K562 (cell line): ENCODE measurements around the gene HSBP1L1. TPM values are rescaled to one million over a fixed set of nuclear protein-coding genes. Genes with fewer than 3 reads are reported as not detected.

Experiments
- ATAC-seq: fragments of 200-7000 bp; cut with Tn5 transposase; 3 replicates; pipeline ENCODE4 v1.9.1; 2020; ENCODE audit warnings: moderate library complexity
- BruUV-seq: library from RNA; stranded (reverse); fragments of 400-500 nt; replicated peaks from 2 replicates; lab custom pipeline; 2021; lab: Mats Ljungman, UMichigan
- CTCF ChIA-PET: fragments of 300-600 bp; formaldehyde crosslinking; extraction: SDS; loops from one replicate; lab custom pipeline; 2021; ENCODE audit warnings: low intra/inter-chr PET ratio; lab: Yijun Ruan, JAX
- POLR2A ChIA-PET: fragments of 300-600, 350-650 bp; sonication (Branson Sonifier 250); formaldehyde crosslinking; extraction: SDS; loops from one replicate; lab custom pipeline; 2021; ENCODE audit warnings: antibody characterized with exemption, inconsistent platforms; lab: Yijun Ruan, JAX
- DNase-seq, 4 experiments: peaks; one replicate each; pipeline versions ENCODE4 v3.0.0 to v3.0.0-alpha.2; 2011 to 2018; ENCODE audit warnings: low spot score in 3 of 4, mixed read lengths in 3 of 4; ENCODE audit errors: extremely low read depth in 1 of 4
- FAIRE-seq: peaks from 2 replicates; lab custom pipeline; 2011; peaks lifted over from hg19 to GRCh38; lab: Jason Lieb, UNC
- H2AFZ ChIP-seq: 2 replicates; pipeline ENCODE4 v1.6.0; 2011; ENCODE audit warnings: low read depth, low read length, control low read depth, inconsistent platforms
- H3K27ac ChIP-seq: fragments of 200-600 bp; 3 replicates; pipeline ENCODE4 v1.8.0; 2011; ENCODE audit warnings: low read depth, mild to moderate bottlenecking, control low read depth, inconsistent platforms, low read length, moderate library complexity, mixed read lengths; ENCODE audit errors: extremely low read depth
- H3K27me3 ChIP-seq, 2 experiments: fragments of 300-600 bp in 1 of 2; 2 replicates in 1 of 2; 3 replicates in 1 of 2; pipeline versions ENCODE4 v1.6.0 to v1.8.0; 2011; ENCODE audit warnings: inconsistent platforms in 2 of 2, low read length in 2 of 2, mild to moderate bottlenecking in 1 of 2, mixed read lengths in 1 of 2, moderate library complexity in 1 of 2; ENCODE audit not compliant: control insufficient read depth in 2 of 2, insufficient read depth in 2 of 2
- H3K36me3 ChIP-seq: fragments of 300-600 bp; 3 replicates; pipeline ENCODE4 v1.8.0; 2011; ENCODE audit warnings: mild to moderate bottlenecking, low read length, inconsistent platforms; ENCODE audit not compliant: control insufficient read depth, insufficient read depth
- H3K4me1 ChIP-seq, 2 experiments: fragments of 200-600 bp in 1 of 2; replicated peaks in 1 of 2; 2 replicates in 1 of 2; 3 replicates in 1 of 2; pipeline versions ENCODE4 v1.5.1 to v1.8.0; 2011; ENCODE audit warnings: inconsistent platforms in 2 of 2, low read length in 2 of 2, mild to moderate bottlenecking in 1 of 2, mixed read lengths in 1 of 2, moderate library complexity in 1 of 2; ENCODE audit not compliant: control insufficient read depth in 2 of 2, insufficient read depth in 2 of 2
- H3K4me2 ChIP-seq: 2 replicates; pipeline ENCODE4 v1.6.1; 2011; ENCODE audit warnings: low read length, control low read depth, inconsistent platforms, mixed read lengths; ENCODE audit not compliant: insufficient read depth
- H3K4me3 ChIP-seq: fragments of 200-600 bp; sonication (generic), shearing (Covaris generic); 2 replicates; pipeline ENCODE4 v1.5.1; 2016; ENCODE audit warnings: control low read depth, inconsistent platforms
- H3K79me2 ChIP-seq: fragments of 200-600 bp; 3 replicates; pipeline ENCODE4 v1.8.0; 2011; ENCODE audit warnings: low read length, inconsistent platforms; ENCODE audit not compliant: control insufficient read depth, insufficient read depth
- H3K9ac ChIP-seq, 2 experiments: 2 replicates each; pipeline versions ENCODE4 v1.6.0 to v1.6.1; 2011; ENCODE audit warnings: low read depth in 2 of 2, low read length in 2 of 2, control low read depth in 1 of 2, inconsistent platforms in 1 of 2, mild to moderate bottlenecking in 1 of 2, mixed read lengths in 1 of 2; ENCODE audit not compliant: insufficient read depth in 1 of 2
- H3K9me1 ChIP-seq: one replicate; pipeline ENCODE4 v1.6.0; 2011; ENCODE audit warnings: inconsistent platforms, mild to moderate bottlenecking, low read length, moderate library complexity; ENCODE audit not compliant: control insufficient read depth, insufficient read depth
- H3K9me3 ChIP-seq: replicated peaks from 2 replicates; pipeline ENCODE4 v1.5.1; 2011; ENCODE audit warnings: low read depth, low read length, inconsistent platforms; ENCODE audit not compliant: control insufficient read depth, insufficient read depth
- H4K20me1 ChIP-seq: replicated peaks from 2 replicates; pipeline ENCODE4 v1.6.1; 2011; ENCODE audit warnings: low read length, inconsistent platforms, mixed read lengths; ENCODE audit not compliant: control insufficient read depth, insufficient read depth
- DPF2 ChIP-seq: fragments of 450-650 bp; IDR thresholded peaks from 2 replicates; pipeline ENCODE4 v1.6.1; 2016
- NR2C2 ChIP-seq, 2 experiments: fragments of 200-800 bp in 1 of 2; sonication (Bioruptor generic) in 1 of 2; sonication (generic) in 1 of 2; formaldehyde crosslinking in 1 of 2; IDR thresholded peaks; 2 replicates each; pipeline versions ENCODE4 v1.6.1 to v1.8.0; 2016 to 2022; ENCODE audit warnings: mild to moderate bottlenecking in 1 of 2, missing compliant biosample characterization in 1 of 2, missing genetic modification characterization in 1 of 2, missing genetic modification reagents in 1 of 2
- TCF7 ChIP-seq: sonication (generic); IDR thresholded peaks from 2 replicates; pipeline ENCODE4 v1.6.1; 2016; ENCODE audit warnings: antibody characterized with exemption, borderline replicate concordance
- THRAP3 ChIP-seq: fragments of 450-650 bp; IDR thresholded peaks from 2 replicates; pipeline ENCODE4 v1.6.1; 2016; ENCODE audit warnings: mild to moderate bottlenecking, inconsistent platforms, borderline replicate concordance
- ZNF133 ChIP-seq: fragments of 250-450 bp; sonication (Bioruptor Pico); IDR thresholded peaks from 2 replicates; pipeline ENCODE4 v1.4.0; 2020; ENCODE audit warnings: mild to moderate bottlenecking
- ZNF77 ChIP-seq: fragments of 250-450 bp; sonication (Bioruptor Pico); IDR thresholded peaks from 2 replicates; pipeline ENCODE4 v1.5.0; 2020
- ZSCAN32 ChIP-seq: fragments of 450-650 bp; formaldehyde crosslinking; IDR thresholded peaks from 2 replicates; pipeline ENCODE4 v1.4.0; 2020; ENCODE audit warnings: mild to moderate bottlenecking, moderate library complexity
- WGBS: fragments of 100-300 bp; shearing (Covaris generic); methylation state at CpG from one replicate; pipeline ENCODE4 v1.1.6; 2016; ENCODE audit warnings: low coverage, mixed read lengths; ENCODE audit not compliant: insufficient coverage; ENCODE audit errors: missing lambda C conversion rate; 5-methylcytosine and 5-hydroxymethylcytosine counted together
- in situ Hi-C: fragments of 300-500 bp; cut with MboI; formaldehyde crosslinking; loops from 4 replicates; pipeline ENCODE4 v1.15.0; 2018; ENCODE audit warnings: inconsistent platforms, mixed read lengths
- intact Hi-C: fragments of 100-400 bp; cut with micrococcal nuclease; formaldehyde crosslinking; loops from 2 replicates; pipeline ENCODE4 v1.14.2; 2022
- polyA plus RNA-seq, 8 experiments: library from polyadenylated mRNA; depleted of rRNA in 4 of 8; stranded (reverse) in 5 of 8; unstranded in 3 of 8; fragments of >200 nt; fragmentation: Nextera tagmentation in 2 of 8; fragmentation: Illumina TruSeq in 1 of 8; extraction: Ambion mirVana in 2 of 8; extraction: Trizol in 1 of 8; gene quantifications; 2 replicates each; pipeline versions ENCODE4 v1.2.1 to v1.2.3, GENCODE V29; 2011 to 2014; ENCODE audit warnings: inconsistent platforms in 1 of 8, missing spikeins in 1 of 8
- total RNA-seq, 7 experiments: library from RNA; depleted of rRNA in 6 of 7; stranded (reverse); fragments of >200 nt in 6 of 7; fragmentation: Illumina TruSeq in 2 of 7; extraction: Trizol in 2 of 7; gene quantifications; 2 replicates each; pipeline versions ENCODE4 v1.2.1 to v1.2.3, GENCODE V29; 2011 to 2021; ENCODE audit warnings: low replicate concordance in 1 of 7

Gene HSBP1L1
- total and polyA plus RNA-seq, 9 of the 15 experiments (the other 6 are each of a cell fraction or from before 2014, with no cell fraction given), result 0.24 to 0.36 TPM; not detected in 7

DNA sequence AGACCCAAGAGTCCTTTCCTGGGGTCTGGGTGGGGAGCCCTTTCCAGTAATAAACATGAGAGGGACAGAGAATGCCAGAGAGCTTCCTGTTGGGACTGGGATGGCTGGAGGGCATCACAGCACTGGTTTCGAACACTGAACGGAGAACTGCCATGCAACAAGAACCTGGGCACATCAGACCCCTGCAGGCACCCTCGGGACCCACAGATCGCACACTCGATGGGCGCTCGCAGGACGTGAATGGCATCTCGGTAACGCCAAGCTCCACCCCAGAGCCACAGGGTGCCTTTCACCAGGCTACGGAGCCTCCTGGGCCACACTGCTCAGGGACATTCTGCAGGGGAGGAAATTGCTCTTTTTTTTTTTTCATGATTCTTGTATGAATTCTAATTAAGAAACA is 38.1 kb upstream of the HSBP1L1 start:
- Histone ChIP-seq H3K4me3 (no peak overlapping the region), H3K9me1 (no peaks in the 10 kb centered on the region), H3K79me2 (no peaks in the 10 kb centered on the region), H4K20me1 (no peaks in the 10 kb centered on the region), H3K27ac (no peak overlapping the region), H3K36me3 (no peaks in the 10 kb centered on the region), H2AFZ (no peak overlapping the region), H3K27me3 (no peaks in the 10 kb centered on the region), H3K9me3 (peaks cover 4% of the 10 kb centered on the region; the same call in 1 of the 2 replicates), H3K9ac (no peak overlapping the region), H3K4me2 (no peak overlapping the region), H3K4me1 (no peaks in the 10 kb centered on the region; a peak in 1 of 5 replicates)
- ChIA-PET POLR2A (no interaction called here), CTCF (no interaction called here)
- in situ Hi-C loops (no loop called here), intact Hi-C loops (no loop called here)
- DNase-seq (no peak), FAIRE-seq (no peak), ATAC-seq (no peak)
- BruUV-seq, result no TSS peak
- whole genome bisulfite sequencing, result 67% methylated on average over 2 of the region's 11 CpGs
- no peak for TF ChIP-seq NR2C2 (CRISPR knock-in tag; IDR thresholded peaks at IDR 0.05)
- no peak for TF ChIP-seq NR2C2 (tag; IDR thresholded peaks at IDR 0.05)
- no peak for TF ChIP-seq DPF2
- no peak for TF ChIP-seq ZNF133 (CRISPR knock-in tag)
- TF ChIP-seq TCF7, result no peak
- no peak for TF ChIP-seq ZNF77 (CRISPR knock-in tag)
- TF ChIP-seq ZSCAN32, result no peak
- no peak for TF ChIP-seq THRAP3
